AG10803 (cell line): ENCODE data around the gene WFS1.

Experiments used
- DNase-seq: peaks from one replicate; pipeline ENCODE4 v3.0.0; 2010; ENCODE audit warnings: low read depth
- H3K4me3 ChIP-seq: 2 replicates; pipeline ENCODE4 v1.5.1; 2011; ENCODE audit warnings: mild to moderate bottlenecking, low read length, control low read depth
- CTCF ChIP-seq: conservative IDR thresholded peaks from 2 replicates; pipeline ENCODE4 v1.5.1; 2011; ENCODE audit warnings: mild to moderate bottlenecking, low read length, control low read depth, inconsistent platforms

The WFS1 gene

GRCh38 chr4:6230827-6231662 is 38.6 kb upstream of the WFS1 start:
- no peak for TF ChIP-seq CTCF
- DNase-seq, result no peak
- no peak overlapping the region for H3K4me3 ChIP-seq

- no peak overlapping the region for H3K4me3 ChIP-seq
- TF ChIP-seq CTCF, result no peak
- DNase-seq, result no peak
Observed at GRCh38 chr4:6231663-6232165, 37.9 kb upstream of the WFS1 start.

- no peak for DNase-seq
- no peak overlapping the region for H3K4me3 ChIP-seq
- no peak for TF ChIP-seq CTCF
Observed at GRCh38 chr4:6232836-6233785, 36.5 kb upstream of the WFS1 start.

GRCh38 chr4:6233929-6234328 is 35.7 kb upstream of the WFS1 start:
- no peak for TF ChIP-seq CTCF
- no peak overlapping the region for H3K4me3 ChIP-seq
- no peak for DNase-seq

- TF ChIP-seq CTCF, result no peak
- H3K4me3 ChIP-seq, result no peak overlapping the region
- DNase-seq, result no peak
Observed at GRCh38 chr4:6235012-6235411, 34.6 kb upstream of the WFS1 start.

GRCh38 chr4:6235901-6236640 is 33.6 kb upstream of the WFS1 start:
- TF ChIP-seq CTCF, result no peak
- DNase-seq, result no peak
- no peak overlapping the region for H3K4me3 ChIP-seq
